LoVo (cell line): ENCODE data around the gene RBM23.
"Not testable (repeated sequence)": the region's sequence is repeated elsewhere in the genome, so short reads cannot be mapped to it uniquely, and the experiment has no call there.

ENCODE experiments used
- DNase-seq: peaks from one replicate; pipeline ENCODE4 v3.0.0-alpha.2; 2016; ENCODE audit warnings: low spot score

The RBM23 gene

DNA sequence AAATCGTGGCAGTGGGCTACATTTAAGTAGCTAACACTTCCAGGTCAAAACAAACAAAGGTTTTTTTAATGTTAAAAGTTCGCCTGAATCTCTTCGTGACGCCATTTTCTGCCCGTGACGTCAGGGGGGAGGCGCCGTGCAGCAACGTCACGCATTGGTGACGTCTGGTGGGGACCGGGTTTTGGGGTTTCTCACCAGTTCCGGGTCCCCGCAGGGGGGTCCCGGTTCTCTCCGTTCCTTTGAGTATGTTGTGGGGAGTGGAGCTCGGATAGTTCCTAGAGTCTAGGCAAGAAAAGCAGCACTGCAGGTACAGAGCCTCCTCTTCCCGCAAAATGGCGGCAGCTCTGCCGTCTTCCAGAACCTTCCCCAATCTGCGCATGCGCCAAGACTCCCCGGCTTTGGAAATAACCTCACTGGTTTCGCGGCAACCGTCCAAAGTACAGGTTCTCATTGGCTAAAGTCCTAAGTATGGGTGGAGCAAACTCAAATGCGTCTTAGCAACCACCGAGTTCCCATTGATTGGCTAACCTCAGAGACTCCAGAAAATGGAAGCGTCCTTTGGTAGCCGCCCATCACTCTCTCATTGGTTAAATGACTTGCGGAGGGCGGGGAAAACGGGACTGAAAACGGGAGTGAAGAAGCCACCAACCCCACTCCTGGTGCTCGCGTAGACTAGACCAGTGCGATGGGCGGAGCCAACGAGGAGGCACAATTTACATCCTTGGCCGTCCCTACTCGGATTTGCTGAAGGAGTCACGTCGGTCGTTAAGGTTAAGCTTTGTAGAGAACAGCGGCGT lies at the start of gene RBM23:
RBM23 (minus strand) TSS at position 346 of the 797 bp plus-strand sequence.
- DNase-seq = peak; percentile 100

- DNase-seq = no peak
These were observed 47.9 kb upstream of the RBM23 start for GRCh38 chr14:22966783-22967269.

DNA sequence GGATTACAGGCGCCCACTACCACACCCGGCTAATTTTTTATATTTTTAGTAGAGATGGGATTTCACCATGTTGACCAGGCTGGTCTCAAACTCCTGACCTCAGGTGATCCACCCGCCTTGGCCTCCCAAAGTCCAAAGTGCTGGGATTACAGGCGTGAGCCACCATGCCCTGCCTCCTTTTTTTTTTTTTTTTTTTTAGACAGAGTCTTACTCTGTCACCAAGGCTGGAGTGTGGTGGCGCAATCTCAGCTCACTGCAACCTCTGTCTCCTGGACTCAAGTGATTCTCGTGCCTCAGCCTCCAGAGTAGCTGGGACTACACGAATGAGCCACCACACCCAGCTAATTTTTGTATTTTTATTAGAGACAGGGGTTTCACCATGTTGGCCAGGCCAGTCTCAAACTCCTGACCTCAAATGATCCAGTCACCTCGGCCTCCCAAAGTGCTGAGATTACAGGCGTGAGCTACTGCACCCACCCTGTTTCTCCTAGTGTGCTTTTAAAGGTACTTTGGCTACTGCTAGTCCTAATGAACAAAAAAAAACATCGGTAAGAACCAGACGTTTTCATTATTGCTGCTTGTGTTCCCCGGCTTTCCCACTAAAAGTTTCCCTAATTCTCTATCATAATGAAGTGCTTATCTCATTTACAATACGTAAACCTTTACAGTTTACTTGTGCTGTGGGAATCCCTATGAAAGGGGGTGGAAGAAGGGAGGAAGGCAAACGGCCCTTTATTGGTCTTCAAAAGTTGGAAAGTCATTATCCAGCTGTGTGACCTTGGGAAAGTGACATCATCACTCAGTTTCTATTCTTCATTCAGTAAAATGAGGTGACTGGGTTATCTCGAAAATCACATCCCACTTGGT lies 47.2 kb upstream of the RBM23 start:
- DNase-seq = not testable (repeated sequence)

DNA sequence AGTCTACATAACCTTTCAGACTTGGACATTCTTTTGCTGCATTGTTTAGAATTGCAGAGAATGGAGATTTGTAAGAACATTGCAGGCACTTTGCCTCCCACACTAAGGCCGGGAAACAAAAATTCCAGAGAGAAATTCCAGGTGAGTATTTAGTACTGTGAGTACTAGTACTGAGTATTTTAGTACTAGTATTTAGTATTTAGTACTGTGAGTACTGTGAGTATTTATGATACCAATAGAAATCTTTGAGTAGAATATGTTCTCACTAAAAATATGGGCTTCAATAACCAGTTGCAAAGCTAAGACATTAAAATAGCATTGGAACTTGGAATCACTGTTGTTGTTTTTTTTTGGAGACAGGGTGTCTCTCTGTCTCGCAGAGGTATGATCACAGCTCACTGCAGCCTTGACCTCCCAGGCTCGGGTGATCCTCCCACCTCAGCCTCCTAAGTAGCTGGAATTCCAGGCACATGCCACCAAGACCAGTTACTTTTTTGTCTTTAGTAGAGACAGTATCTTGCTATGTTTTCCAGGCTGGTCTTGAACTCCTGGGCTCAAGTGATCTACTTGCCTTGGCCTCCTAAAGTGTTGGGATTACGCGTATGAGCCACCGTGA lies 43.2 kb upstream of the RBM23 start:
- no peak for DNase-seq

DNA sequence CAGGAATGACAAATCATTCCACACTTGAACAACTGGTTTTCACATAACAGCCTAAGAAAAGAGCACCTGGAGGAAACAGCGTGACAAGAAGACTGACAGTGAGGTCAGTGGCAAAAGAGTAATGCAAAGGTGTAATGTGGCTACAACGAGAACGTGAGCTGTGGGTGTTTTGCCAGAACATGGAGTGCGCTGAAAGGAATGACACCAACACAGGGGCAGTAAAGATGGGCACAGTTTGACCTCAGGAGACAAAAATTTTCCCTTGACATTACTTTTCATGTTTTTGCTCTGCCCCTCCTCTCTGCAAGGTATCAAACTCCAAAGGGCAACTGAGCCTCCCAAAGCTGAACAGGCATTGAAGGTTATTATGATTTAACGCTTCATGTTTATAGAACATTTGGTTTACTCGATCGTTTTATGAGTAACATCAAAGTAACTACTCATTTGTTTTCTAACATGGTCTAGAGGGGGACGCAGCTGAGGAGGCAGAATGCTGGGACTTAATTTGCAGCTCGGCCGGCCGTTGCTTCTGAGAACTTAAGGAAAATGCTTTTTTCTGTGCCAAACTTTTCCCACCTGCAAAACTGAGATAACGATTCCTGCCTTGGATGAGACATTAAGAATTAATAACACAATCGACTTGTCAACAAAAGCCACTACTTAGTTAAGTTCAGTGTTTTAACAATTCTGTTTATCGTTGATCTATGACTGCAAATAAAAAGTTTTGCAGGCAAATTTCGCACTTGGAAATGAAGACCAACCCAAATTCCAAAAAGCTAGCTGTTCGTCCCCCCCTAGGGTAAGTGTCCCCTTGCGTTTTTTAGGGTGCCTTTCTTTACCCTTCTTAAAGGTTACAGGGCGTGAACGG lies 37.0 kb upstream of the RBM23 start:
- DNase-seq = no peak

GRCh38 chr14:22952418-22952817 lies 33.5 kb upstream of the RBM23 start:
- DNase-seq = no peak

- DNase-seq = not testable (repeated sequence)
These were observed 32.8 kb upstream of the RBM23 start for GRCh38 chr14:22951795-22952194.

GRCh38 chr14:22945642-22946041 lies 26.7 kb upstream of the RBM23 start:
- no peak for DNase-seq

- no peak for DNase-seq
These were observed 20.7 kb upstream of the RBM23 start for GRCh38 chr14:22939684-22940083.

- no peak for DNase-seq
These were observed 16.2 kb upstream of the RBM23 start for GRCh38 chr14:22935156-22935555.

GRCh38 chr14:22932146-22932545 lies 13.2 kb upstream of the RBM23 start:
- DNase-seq = no peak

DNA sequence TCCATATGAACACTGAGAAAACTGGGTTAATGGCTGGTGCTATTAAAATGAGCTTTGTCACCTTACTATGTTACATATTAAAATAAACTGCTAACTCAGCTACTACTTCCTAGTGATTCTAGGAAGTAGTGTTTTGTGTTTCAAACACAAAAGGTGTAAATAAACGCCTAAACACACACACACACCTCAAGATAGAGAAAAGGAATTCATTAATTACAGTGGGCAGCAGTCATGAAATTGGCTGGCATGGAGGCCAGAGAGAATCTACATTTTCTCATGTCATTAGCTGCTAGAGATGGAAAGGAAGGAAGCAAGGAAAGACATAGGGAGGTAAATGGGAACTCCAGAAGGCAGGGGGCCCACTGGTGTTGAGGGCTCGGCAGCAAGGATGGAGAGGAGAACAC lies 11.0 kb upstream of the RBM23 start:
- DNase-seq = no peak

GRCh38 chr14:22929104-22929960 lies 10.4 kb upstream of the RBM23 start, which contains the start of gene PRMT5:
TSS of gene PRMT5 (minus strand) at chr14:22929376. CDS start at chr14:22929361, 15 bp downstream.
- peak; percentile 100 for DNase-seq

GRCh38 chr14:22928237-22929103 lies 9.5 kb upstream of the RBM23 start:
- DNase-seq = no peak

DNA sequence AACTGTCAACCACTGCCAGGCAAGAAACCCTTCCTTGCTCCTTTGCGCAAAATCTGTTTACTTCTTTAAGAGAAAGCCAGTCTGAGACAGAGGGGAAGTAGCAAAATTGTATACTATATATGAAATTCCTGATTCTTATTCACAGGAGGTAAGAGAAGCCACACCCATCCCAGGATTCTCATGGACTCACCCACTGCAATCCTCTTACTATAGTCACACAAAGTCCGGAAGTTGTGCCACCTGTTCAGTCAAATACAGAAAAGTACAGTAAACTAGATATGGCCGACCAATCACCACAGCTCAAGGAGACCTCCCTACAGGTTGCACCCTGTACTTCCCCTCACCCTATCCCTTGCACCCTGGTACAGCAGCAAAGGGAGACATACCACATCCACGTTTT lies 7.4 kb upstream of the RBM23 start:
- peak; percentile 46 for DNase-seq

- no peak for DNase-seq
These were observed 6.6 kb upstream of the RBM23 start for GRCh38 chr14:22925513-22925912.

GRCh38 chr14:22923746-22924145 lies 4.8 kb upstream of the RBM23 start:
- DNase-seq = no peak

- no peak for DNase-seq
These were observed 3.3 kb upstream of the RBM23 start for GRCh38 chr14:22922294-22922693.

DNA sequence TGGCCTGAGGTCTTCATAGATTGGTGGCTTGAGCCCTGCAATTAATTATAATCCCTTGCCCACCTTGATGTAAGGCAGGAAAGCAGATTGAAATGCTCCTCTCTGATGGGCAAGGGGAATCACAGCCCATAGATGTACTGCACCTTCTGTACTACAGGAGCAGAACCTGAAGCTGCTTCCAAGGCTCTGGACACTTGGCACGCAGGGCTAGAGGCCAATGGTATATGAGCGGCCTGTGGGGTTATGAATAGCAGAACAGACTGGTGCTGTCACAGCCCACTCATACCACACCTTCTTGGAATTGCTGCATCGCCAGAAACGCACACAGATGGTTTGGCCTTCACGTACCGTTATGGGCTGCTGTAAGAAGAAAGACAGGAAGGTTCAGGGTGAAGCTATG lies 1.7 kb upstream of the RBM23 start:
- no peak for DNase-seq

- no peak for DNase-seq
These were observed 612 bp upstream of the RBM23 start for GRCh38 chr14:22919601-22919921.
